KMS-11 (cell line): Measurements from ENCODE around the gene NXT1.

Experiments used
- H2AFZ ChIP-seq: fragments of 200-600 bp; sonication (generic); 2 replicates; pipeline ENCODE4 v1.6.1; 2016; ENCODE audit warnings: antibody characterized with exemption, mixed run types, low read depth
- H3K27ac ChIP-seq: fragments of 200-600 bp; sonication (generic); 2 replicates; pipeline ENCODE4 v1.6.1; 2016; ENCODE audit warnings: mild to moderate bottlenecking, mixed run types
- H3K27me3 ChIP-seq: fragments of 200-600 bp; sonication (generic); 2 replicates; pipeline ENCODE4 v1.6.1; 2017; ENCODE audit warnings: mild to moderate bottlenecking, low read depth, mixed run types, moderate library complexity; ENCODE audit not compliant: insufficient read depth
- H3K36me3 ChIP-seq: fragments of 200-600 bp; sonication (generic); 2 replicates; pipeline ENCODE4 v1.6.1; 2017; ENCODE audit warnings: mild to moderate bottlenecking, mixed run types; ENCODE audit not compliant: insufficient read depth
- H3K4me1 ChIP-seq: fragments of 200-600 bp; sonication (generic); 2 replicates; pipeline ENCODE4 v1.6.1; 2016; ENCODE audit warnings: mild to moderate bottlenecking, low read depth, mixed run types; ENCODE audit not compliant: poor library complexity, severe bottlenecking
- H3K4me2 ChIP-seq: fragments of 200-600 bp; sonication (generic); 2 replicates; pipeline ENCODE4 v1.7.0; 2016; ENCODE audit warnings: mild to moderate bottlenecking, mixed run types
- H3K4me3 ChIP-seq: fragments of 200-600 bp; sonication (generic); IDR thresholded peaks from 2 replicates; pipeline ENCODE4 v1.6.1; 2017; ENCODE audit warnings: low read depth, low read length, mixed read lengths; ENCODE audit not compliant: insufficient read depth
- H3K79me2 ChIP-seq: fragments of 200-600 bp; sonication (generic); 2 replicates; pipeline ENCODE4 v1.6.1; 2016; ENCODE audit warnings: low read depth, mixed run types; ENCODE audit not compliant: insufficient read depth
- H3K9ac ChIP-seq: fragments of 200-600 bp; sonication (generic); 2 replicates; pipeline ENCODE4 v1.6.1; 2016; ENCODE audit warnings: mild to moderate bottlenecking, mixed run types
- H4K20me1 ChIP-seq: fragments of 200-600 bp; sonication (generic); 2 replicates; pipeline ENCODE4 v1.6.1; 2016; ENCODE audit warnings: mild to moderate bottlenecking, mixed run types; ENCODE audit not compliant: insufficient read depth
- TF ChIP-seq, protein P1 (sequence below): fragments of 200-600 bp; sonication (generic); conservative IDR thresholded peaks from 2 replicates; pipeline ENCODE4 v1.6.1; 2017; ENCODE audit warnings: low read depth, mild to moderate bottlenecking, antibody characterized with exemption, low read length, moderate library complexity, mixed read lengths

The NXT1 gene

DNA sequence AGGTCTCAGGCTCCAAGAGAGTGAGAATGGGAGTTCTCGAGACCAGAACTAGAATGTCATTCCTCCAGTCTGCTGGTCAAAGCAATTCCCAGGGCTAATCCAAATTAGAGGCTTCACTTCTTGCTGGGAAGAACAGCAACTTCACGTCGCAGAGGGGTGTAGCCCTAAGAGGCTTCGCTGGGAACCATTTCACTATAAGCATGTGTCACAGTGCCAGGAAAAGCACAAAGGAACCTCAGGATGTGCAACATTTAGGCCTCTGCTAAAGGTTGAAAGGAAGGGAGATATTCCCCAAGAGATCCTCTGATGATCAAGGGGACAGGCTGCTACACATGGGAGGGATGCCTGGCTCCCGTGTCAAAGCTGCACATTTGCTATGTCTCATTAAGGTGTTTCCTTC is 35.9 kb upstream of the NXT1 start:
- no peaks in the 10 kb centered on the region for H3K36me3 ChIP-seq
- H2AFZ ChIP-seq: no peak overlapping the region
- H4K20me1 ChIP-seq: no peaks in the 10 kb centered on the region
- no peaks in the 10 kb centered on the region for H3K79me2 ChIP-seq
- no peak overlapping the region for H3K4me2 ChIP-seq
- no peak overlapping the region for H3K4me3 ChIP-seq
- no peaks in the 10 kb centered on the region for H3K27me3 ChIP-seq
- H3K9ac ChIP-seq: no peak overlapping the region
- no peak overlapping the region for H3K27ac ChIP-seq
- H3K4me1 ChIP-seq: no peaks in the 10 kb centered on the region
- TF ChIP-seq, protein P1, sequence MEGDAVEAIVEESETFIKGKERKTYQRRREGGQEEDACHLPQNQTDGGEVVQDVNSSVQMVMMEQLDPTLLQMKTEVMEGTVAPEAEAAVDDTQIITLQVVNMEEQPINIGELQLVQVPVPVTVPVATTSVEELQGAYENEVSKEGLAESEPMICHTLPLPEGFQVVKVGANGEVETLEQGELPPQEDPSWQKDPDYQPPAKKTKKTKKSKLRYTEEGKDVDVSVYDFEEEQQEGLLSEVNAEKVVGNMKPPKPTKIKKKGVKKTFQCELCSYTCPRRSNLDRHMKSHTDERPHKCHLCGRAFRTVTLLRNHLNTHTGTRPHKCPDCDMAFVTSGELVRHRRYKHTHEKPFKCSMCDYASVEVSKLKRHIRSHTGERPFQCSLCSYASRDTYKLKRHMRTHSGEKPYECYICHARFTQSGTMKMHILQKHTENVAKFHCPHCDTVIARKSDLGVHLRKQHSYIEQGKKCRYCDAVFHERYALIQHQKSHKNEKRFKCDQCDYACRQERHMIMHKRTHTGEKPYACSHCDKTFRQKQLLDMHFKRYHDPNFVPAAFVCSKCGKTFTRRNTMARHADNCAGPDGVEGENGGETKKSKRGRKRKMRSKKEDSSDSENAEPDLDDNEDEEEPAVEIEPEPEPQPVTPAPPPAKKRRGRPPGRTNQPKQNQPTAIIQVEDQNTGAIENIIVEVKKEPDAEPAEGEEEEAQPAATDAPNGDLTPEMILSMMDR: no peak

DNA sequence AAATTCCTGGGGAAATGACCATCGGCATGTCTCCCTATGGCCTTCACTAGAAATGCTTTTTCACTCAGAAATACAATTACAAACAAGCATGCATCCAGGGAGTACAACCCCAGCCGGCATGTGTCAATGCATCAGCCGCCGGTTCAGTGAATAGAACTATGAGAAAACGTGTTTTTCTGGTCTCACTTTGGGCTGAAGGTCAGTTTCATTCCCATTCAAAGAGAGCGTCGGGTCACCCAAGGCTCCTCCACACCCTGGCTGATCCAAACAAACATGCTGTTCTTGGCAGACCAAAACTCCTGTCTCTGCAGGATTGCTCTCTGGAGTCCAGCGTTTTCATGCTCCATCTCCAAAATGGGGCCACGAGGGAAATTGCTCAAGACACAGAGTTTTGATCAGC is 35.5 kb upstream of the NXT1 start:
- TF ChIP-seq, protein P1: no peak
- Histone ChIP-seq H2AFZ (no peak overlapping the region), H3K4me2 (no peak overlapping the region), H3K9ac (no peak overlapping the region), H3K4me3 (no peak overlapping the region), H3K4me1 (no peaks in the 10 kb centered on the region), H3K36me3 (no peaks in the 10 kb centered on the region), H4K20me1 (no peaks in the 10 kb centered on the region), H3K27ac (no peak overlapping the region), H3K79me2 (no peaks in the 10 kb centered on the region), H3K27me3 (no peaks in the 10 kb centered on the region)

DNA sequence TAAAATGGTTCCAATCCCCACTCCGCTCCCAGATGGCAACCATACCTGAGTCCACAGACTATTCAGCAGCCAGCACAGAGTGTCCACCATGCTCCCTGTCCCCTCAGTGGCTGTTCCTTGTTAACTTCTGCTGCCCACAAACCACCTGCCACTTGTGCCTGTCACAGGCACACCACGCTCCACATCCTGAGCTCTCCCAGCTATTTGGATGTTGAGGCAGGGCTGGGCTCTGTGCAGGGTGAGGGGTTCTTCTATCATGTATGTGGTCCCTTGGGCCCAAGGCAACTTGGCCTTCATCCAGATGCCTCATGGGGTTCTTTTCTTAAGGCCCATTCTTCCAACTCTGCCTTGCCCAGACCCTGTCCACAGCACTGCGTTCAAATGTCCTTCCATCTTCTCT is 34.0 kb upstream of the NXT1 start:
- no peak overlapping the region for H3K4me3 ChIP-seq
- H2AFZ ChIP-seq: no peak overlapping the region
- H3K27ac ChIP-seq: no peak overlapping the region
- H3K4me1 ChIP-seq: no peaks in the 10 kb centered on the region
- no peaks in the 10 kb centered on the region for H3K36me3 ChIP-seq
- no peaks in the 10 kb centered on the region for H3K27me3 ChIP-seq
- H3K4me2 ChIP-seq: no peak overlapping the region
- no peak overlapping the region for H3K9ac ChIP-seq
- no peaks in the 10 kb centered on the region for H3K79me2 ChIP-seq
- TF ChIP-seq, protein P1: no peak
- H4K20me1 ChIP-seq: no peaks in the 10 kb centered on the region

DNA sequence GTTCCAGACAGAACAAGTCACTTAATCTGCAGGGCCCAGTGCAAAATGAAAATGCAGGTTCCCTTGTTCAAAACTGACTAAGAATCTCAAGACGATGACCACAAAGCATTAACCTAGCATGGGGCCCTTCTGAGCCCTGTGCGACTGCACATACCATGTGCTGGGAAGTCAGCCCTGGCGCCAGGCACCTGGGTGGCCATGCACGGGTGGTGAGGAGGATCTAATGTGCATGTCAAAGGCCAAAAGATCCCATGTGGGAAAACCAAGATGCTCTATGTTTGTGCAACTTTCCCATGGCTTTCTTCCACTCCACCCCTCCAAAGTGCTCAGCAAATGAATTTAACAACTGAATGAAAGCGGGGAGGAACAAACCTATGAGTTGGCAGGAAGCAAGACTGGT is 33.5 kb upstream of the NXT1 start:
- H3K4me2 ChIP-seq: no peak overlapping the region
- no peak overlapping the region for H2AFZ ChIP-seq
- H4K20me1 ChIP-seq: no peaks in the 10 kb centered on the region
- no peaks in the 10 kb centered on the region for H3K36me3 ChIP-seq
- H3K27me3 ChIP-seq: no peaks in the 10 kb centered on the region
- TF ChIP-seq, protein P1: no peak
- no peaks in the 10 kb centered on the region for H3K79me2 ChIP-seq
- no peak overlapping the region for H3K9ac ChIP-seq
- no peak overlapping the region for H3K27ac ChIP-seq
- no peaks in the 10 kb centered on the region for H3K4me1 ChIP-seq
- H3K4me3 ChIP-seq: no peak overlapping the region

DNA sequence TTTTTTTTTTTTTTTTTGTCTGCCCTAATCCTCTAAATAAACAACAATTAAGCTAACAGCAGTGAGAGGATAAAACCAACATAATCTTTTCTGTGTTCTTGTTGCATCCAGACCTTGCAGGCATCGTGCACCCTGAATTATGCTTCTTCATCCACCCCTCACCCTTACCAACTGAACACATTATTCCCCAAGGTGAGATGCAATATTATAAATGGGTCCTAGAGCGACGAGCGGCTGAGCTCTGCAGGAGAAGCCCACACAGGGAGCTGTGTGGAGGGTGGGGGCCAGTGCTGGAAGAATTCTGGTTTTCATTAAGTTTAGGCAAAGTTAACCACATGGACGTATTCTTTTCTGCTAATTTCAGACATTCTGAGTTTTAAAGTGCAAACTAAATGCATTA is 32.2 kb upstream of the NXT1 start:
- Histone ChIP-seq H3K79me2 (no peaks in the 10 kb centered on the region), H2AFZ (no peak overlapping the region), H3K27me3 (no peaks in the 10 kb centered on the region), H3K4me2 (no peak overlapping the region), H3K9ac (no peak overlapping the region), H3K36me3 (no peaks in the 10 kb centered on the region), H3K4me3 (no peak overlapping the region), H3K4me1 (no peaks in the 10 kb centered on the region), H4K20me1 (no peaks in the 10 kb centered on the region), H3K27ac (no peak overlapping the region)
- TF ChIP-seq, protein P1: no peak
